HG02571 (cell line): ENCODE data around the gene ANO7.

Experiments used
- ATAC-seq: cut with Tn5 transposase; IDR thresholded peaks from one replicate; pipeline ENCODE4 v1.9.1; 2021; ENCODE audit warnings: mild to moderate bottlenecking, moderate library complexity; ENCODE audit not compliant: unreplicated experiment

ANO7 gene

GRCh38 chr2:241157841-241158545 is 30.5 kb upstream of the ANO7 start:
- ATAC-seq, result no peak

- no peak for ATAC-seq
These were observed 30.0 kb upstream of the ANO7 start for GRCh38 chr2:241158546-241158900.

GRCh38 chr2:241159116-241159515 is 29.4 kb upstream of the ANO7 start:
- ATAC-seq, result no peak

GRCh38 chr2:241160318-241160717 is 28.2 kb upstream of the ANO7 start:
- no peak for ATAC-seq

- ATAC-seq, result no peak
These were observed 26.7 kb upstream of the ANO7 start for GRCh38 chr2:241161646-241162281.

GRCh38 chr2:241163601-241164118 is 24.8 kb upstream of the ANO7 start:
- ATAC-seq, result no peak

- no peak for ATAC-seq
These were observed 20.1 kb upstream of the ANO7 start for GRCh38 chr2:241168366-241168765.

GRCh38 chr2:241173557-241173956 is 14.9 kb upstream of the ANO7 start:
- no peak for ATAC-seq

GRCh38 chr2:241177526-241178334 is 10.7 kb upstream of the ANO7 start:
- no peak for ATAC-seq

GRCh38 chr2:241178961-241179360 is 9.5 kb upstream of the ANO7 start:
- no peak for ATAC-seq

GRCh38 chr2:241179899-241180298 is 8.6 kb upstream of the ANO7 start:
- no peak for ATAC-seq

- no peak for ATAC-seq
These were observed 8.0 kb upstream of the ANO7 start for GRCh38 chr2:241180495-241180894.

GRCh38 chr2:241182126-241182525 is 6.4 kb upstream of the ANO7 start:
- no peak for ATAC-seq

- no peak for ATAC-seq
These were observed 5.8 kb upstream of the ANO7 start for GRCh38 chr2:241182531-241183133.

- no peak for ATAC-seq
These were observed 5.3 kb upstream of the ANO7 start for GRCh38 chr2:241183221-241183620.

GRCh38 chr2:241184901-241185300 is 3.6 kb upstream of the ANO7 start:
- ATAC-seq, result no peak

GRCh38 chr2:241185961-241186360 is 2.5 kb upstream of the ANO7 start:
- ATAC-seq, result no peak

GRCh38 chr2:241187101-241187917 is 1.2 kb upstream of the ANO7 start:
- no peak for ATAC-seq

GRCh38 chr2:241187918-241188234 is 601 bp upstream of the ANO7 start:
- no peak for ATAC-seq

GRCh38 chr2:241189093-241189855 is 797 bp downstream of the ANO7 start:
- ATAC-seq, result no peak
